Spleen (tissue), 11 donors: Measurements from ENCODE around the gene NFASC. TPM values are rescaled to one million over a fixed set of nuclear protein-coding genes. Genes with fewer than 3 reads are reported as not detected.

Source experiments
- DNase-seq: peaks from one replicate; pipeline ENCODE4 v3.0.0-alpha.2; 2020
- H3K27ac ChIP-seq, 8 donors: fragments of 200-600 bp; sonication (generic) in 7 of 8; 1 replicate in 4 of 8; 2 replicates in 4 of 8; pipeline versions ENCODE4 v1.5.0 to v1.8.0; 2016 to 2021; ENCODE audit warnings: inconsistent platforms in 4 of 8, mild to moderate bottlenecking in 4 of 8, moderate library complexity in 1 of 8
- H3K27me3 ChIP-seq, 7 donors: fragments of 200-600 bp; sonication (generic) in 6 of 7; replicated peaks in 1 of 7; 1 replicate in 4 of 7; 2 replicates in 3 of 7; pipeline versions ENCODE4 v1.5.0 to v1.8.0; 2016 to 2021; ENCODE audit warnings: inconsistent platforms in 3 of 7, mild to moderate bottlenecking in 1 of 7
- H3K36me3 ChIP-seq, 6 donors: fragments of 200-600 bp; sonication (generic) in 5 of 6; 1 replicate in 4 of 6; 2 replicates in 2 of 6; pipeline versions ENCODE4 v1.5.0 to v1.8.0; 2016 to 2021; ENCODE audit warnings: inconsistent platforms in 2 of 6
- H3K4me1 ChIP-seq, 6 donors: fragments of 200-600 bp; sonication (generic) in 5 of 6; 1 replicate in 3 of 6; 2 replicates in 3 of 6; pipeline versions ENCODE4 v1.5.0 to v1.8.0; 2016 to 2021; ENCODE audit warnings: inconsistent platforms in 3 of 6
- H3K4me3 ChIP-seq, 8 donors: fragments of 200-600 bp; sonication (generic) in 7 of 8; 1 replicate in 4 of 8; 2 replicates in 4 of 8; pipeline versions ENCODE4 v1.5.0 to v1.8.0; 2016 to 2021; ENCODE audit warnings: inconsistent platforms in 4 of 8, mild to moderate bottlenecking in 4 of 8, moderate library complexity in 2 of 8
- H3K9me3 ChIP-seq, 8 donors: fragments of 200-600 bp; sonication (generic) in 7 of 8; 1 replicate in 4 of 8; 2 replicates in 4 of 8; pipeline versions ENCODE4 v1.5.0 to v1.8.0; 2016 to 2021; ENCODE audit warnings: inconsistent platforms in 4 of 8
- POLR2A ChIP-seq, 3 donors: fragments of 450-650 bp; IDR thresholded peaks; one replicate each; pipeline ENCODE4 v1.5.1; 2017; ENCODE audit warnings: antibody characterized with exemption in 3 of 3, mild to moderate bottlenecking in 1 of 3
- POLR2AphosphoS5 ChIP-seq, 3 donors: sonication (generic); formaldehyde crosslinking; IDR thresholded peaks; one replicate each; pipeline ENCODE4 v1.5.1; 2017; ENCODE audit warnings: antibody characterized with exemption in 3 of 3
- WGBS, 5 donors: extraction: QIAGEN DNeasy Blood & Tissue Kit in 3 of 5; methylation state at CpG; one replicate each; pipeline versions ENCODE4 v1.1.5 to v1.1.7; 2013 to 2018; 5-methylcytosine and 5-hydroxymethylcytosine counted together
- intact Hi-C: fragments of 100-400 bp; cut with DNase I; formaldehyde crosslinking; loops from one replicate; pipeline ENCODE4 v1.15.0; 2023; ENCODE audit warnings: low total_unique reads
- polyA plus RNA-seq, 3 donors: library from polyadenylated mRNA; stranded (reverse); fragments of 200-250 nt; gene quantifications; one replicate each; pipeline ENCODE4 v1.2.1, GENCODE V29; 2013
- total RNA-seq, 7 donors: library from RNA; depleted of rRNA in 3 of 7; stranded (reverse); fragments of >200 nt in 3 of 7; fragmentation: NEBNext Ultra II Directional in 4 of 7; extraction: Animal tissue kit (Norgen Biotek cat#: 25700) in 4 of 7; gene quantifications; one replicate each; pipeline versions ENCODE4 v1.1.0 to v1.2.1, GENCODE V29; 2016 to 2021
- TF ChIP-seq, protein P1 (sequence below), 11 experiments: fragments of 200-600 bp in 7 of 11; fragments of 450-650 bp in 4 of 11; sonication (generic) in 4 of 11; IDR thresholded peaks in 8 of 11; conservative IDR thresholded peaks in 3 of 11; 1 replicate in 7 of 11; 2 replicates in 4 of 11; pipeline versions ENCODE4 v1.4.0 to v1.8.0; 2016 to 2021; ENCODE audit warnings: antibody characterized with exemption in 11 of 11, inconsistent platforms in 4 of 11, mild to moderate bottlenecking in 1 of 11
- donor health status: healthy with polysubstance abuse.
- donor health status: DM: no; HTN: no; CAD: no; lungs with moderate emphysema.
- donor health status: DM: no; HTN: no; CAD: no.
- donor health status: Bipolar disorder and iron deficiency.
- donor health status: healthy.
- donor health status: DM: no; HTN: no; CAD: no.
- donor health status: DM: yes; HTN: yes; CAD: no.

Gene NFASC
- total and polyA plus RNA-seq, 10 donors: 2.8 to 60.3 (median 23.1) TPM

DNA sequence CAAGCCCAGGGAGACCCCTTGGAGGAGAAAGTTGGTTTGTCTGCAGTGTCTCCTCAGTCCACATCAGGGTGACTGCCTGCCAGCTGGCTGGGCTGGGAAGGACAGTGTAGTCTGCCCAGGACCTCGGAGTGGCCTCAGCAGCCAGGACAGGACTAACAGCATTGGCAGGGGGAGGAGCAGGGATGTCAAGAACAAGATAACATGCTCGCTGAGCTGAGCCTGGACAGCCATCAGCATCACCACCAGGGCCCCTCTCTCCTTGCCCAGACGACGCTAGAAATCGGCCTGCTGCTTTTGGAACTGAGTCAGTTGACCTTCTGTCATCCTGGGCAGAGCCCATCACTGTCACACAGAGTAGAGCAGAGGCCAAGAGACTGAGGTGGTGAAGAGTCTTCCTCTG is 88.7 kb downstream of the NFASC start:
- Histone ChIP-seq H3K4me1 (peaks cover 0 to 18% (median 9%) of the 10 kb centered on the region in 6 donors), H3K27me3 (peaks cover 0 to 23% (median 0%) of the 10 kb centered on the region in 7 donors), H3K9me3 (no peaks in the 10 kb centered on the region), H3K36me3 (peaks cover 0 to 9% (median 0%) of the 10 kb centered on the region in 6 donors), H3K27ac (no peak overlapping the region), H3K4me3 (no peak overlapping the region)
- intact Hi-C loops: no loop called here
- TF ChIP-seq, protein P1, sequence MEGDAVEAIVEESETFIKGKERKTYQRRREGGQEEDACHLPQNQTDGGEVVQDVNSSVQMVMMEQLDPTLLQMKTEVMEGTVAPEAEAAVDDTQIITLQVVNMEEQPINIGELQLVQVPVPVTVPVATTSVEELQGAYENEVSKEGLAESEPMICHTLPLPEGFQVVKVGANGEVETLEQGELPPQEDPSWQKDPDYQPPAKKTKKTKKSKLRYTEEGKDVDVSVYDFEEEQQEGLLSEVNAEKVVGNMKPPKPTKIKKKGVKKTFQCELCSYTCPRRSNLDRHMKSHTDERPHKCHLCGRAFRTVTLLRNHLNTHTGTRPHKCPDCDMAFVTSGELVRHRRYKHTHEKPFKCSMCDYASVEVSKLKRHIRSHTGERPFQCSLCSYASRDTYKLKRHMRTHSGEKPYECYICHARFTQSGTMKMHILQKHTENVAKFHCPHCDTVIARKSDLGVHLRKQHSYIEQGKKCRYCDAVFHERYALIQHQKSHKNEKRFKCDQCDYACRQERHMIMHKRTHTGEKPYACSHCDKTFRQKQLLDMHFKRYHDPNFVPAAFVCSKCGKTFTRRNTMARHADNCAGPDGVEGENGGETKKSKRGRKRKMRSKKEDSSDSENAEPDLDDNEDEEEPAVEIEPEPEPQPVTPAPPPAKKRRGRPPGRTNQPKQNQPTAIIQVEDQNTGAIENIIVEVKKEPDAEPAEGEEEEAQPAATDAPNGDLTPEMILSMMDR (IDR thresholded peaks at IDR 0.05 in 8 of 11, conservative IDR thresholded peaks at IDR 0.05 in 3 of 11): no peak
- TF ChIP-seq POLR2A (IDR thresholded peaks at IDR 0.05): no peak
- DNase-seq: no peak
- 27 to 82% (median 62%) methylated on average over 5 of the region's 5 CpGs for WGBS, 5 donors

DNA sequence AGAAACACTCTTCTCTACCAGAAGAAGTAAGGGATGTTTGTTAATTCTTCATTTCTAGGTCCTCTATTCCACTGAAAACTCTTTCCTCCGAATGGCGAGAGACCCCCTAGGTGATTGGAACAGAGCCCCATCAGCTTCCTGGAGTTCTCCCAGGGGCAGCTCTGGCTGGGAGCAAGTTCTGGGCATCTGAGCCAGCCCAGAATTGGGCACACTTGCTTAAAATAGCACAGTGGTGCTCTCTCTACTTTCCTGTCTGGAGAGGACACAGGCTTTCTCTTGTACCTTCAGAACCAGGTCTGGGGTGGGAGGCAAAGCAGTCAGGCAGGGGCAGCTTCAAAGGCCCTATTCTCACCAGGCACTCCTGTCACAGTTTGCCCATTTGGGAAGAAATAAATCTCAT is 89.2 kb downstream of the NFASC start:
- DNase-seq: no peak
- Histone ChIP-seq H3K9me3 (no peaks in the 10 kb centered on the region), H3K4me3 (no peak overlapping the region), H3K27ac (no peak overlapping the region), H3K4me1 (peaks cover 0 to 18% (median 9%) of the 10 kb centered on the region in 6 donors), H3K27me3 (peaks cover 0 to 19% (median 0%) of the 10 kb centered on the region in 7 donors), H3K36me3 (peaks cover 0 to 6% (median 0%) of the 10 kb centered on the region in 6 donors)
- WGBS, 5 donors: 85 to 94% (median 91%) methylated on average over 2 of the region's 2 CpGs
- intact Hi-C loops: no loop called here
- TF ChIP-seq POLR2A (IDR thresholded peaks at IDR 0.05) (no peak), POLR2AphosphoS5 (IDR thresholded peaks at IDR 0.05) (no peak)
- TF ChIP-seq, protein P1 (IDR thresholded peaks at IDR 0.05 in 8 of 11, conservative IDR thresholded peaks at IDR 0.05 in 3 of 11): no peak

DNA sequence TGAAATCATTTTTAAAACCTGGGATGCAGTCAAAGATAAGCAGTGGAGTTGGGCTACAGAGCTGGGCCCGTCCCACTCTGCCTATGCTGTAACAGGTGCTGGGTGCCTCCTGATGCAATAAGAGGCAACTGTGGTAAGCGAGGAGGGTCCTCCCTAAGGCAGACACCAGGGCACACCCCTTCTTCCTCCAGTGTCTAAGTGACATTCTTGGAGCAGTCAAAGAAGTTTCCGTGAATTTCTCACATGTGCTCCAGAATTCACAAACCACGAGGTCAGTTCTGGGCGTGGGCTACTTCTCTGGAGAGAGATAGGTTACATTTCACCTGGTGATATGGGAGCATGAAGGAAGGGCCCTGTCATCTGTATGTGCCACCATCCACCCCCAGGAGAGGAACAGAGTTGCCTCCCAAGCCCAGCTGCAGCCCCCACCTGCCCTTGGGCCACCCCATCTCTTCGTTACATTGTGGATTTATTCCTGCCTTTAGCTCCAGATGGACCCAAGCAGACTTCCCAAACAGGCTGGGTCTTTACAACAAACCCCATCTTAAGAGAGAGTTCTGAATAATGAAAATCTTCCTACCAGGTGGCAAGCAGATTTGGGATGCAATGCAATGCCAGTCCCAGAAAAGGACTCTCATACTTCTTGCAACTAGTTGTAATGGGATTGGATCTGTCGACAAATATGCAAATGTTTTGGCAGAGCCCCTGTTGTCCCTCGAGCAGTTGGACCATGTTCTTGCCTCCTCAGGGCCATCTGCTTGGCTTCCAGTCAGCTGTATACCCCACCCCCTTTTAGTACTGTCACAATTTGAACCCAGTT is 89.9 kb downstream of the NFASC start:
- no peak overlapping the region for H3K4me3 ChIP-seq
- WGBS, 5 donors: 67 to 91% (median 76%) methylated on average over 8 of the region's 8 CpGs
- no peak for DNase-seq
- no peak for TF ChIP-seq POLR2AphosphoS5 (IDR thresholded peaks at IDR 0.05)
- no peak for TF ChIP-seq POLR2A (IDR thresholded peaks at IDR 0.05)
- TF ChIP-seq, protein P1 (IDR thresholded peaks at IDR 0.05 in 8 of 11, conservative IDR thresholded peaks at IDR 0.05 in 3 of 11): no peak
- H3K9me3 ChIP-seq: no peaks in the 10 kb centered on the region
- H3K4me1 ChIP-seq: peaks cover 0 to 18% (median 9%) of the 10 kb centered on the region in 6 donors
- H3K27ac ChIP-seq: no peak overlapping the region
- peaks cover 0 to 6% (median 0%) of the 10 kb centered on the region in 6 donors for H3K36me3 ChIP-seq
- peaks cover 0 to 18% (median 0%) of the 10 kb centered on the region in 7 donors for H3K27me3 ChIP-seq
- intact Hi-C loops: no loop called here

DNA sequence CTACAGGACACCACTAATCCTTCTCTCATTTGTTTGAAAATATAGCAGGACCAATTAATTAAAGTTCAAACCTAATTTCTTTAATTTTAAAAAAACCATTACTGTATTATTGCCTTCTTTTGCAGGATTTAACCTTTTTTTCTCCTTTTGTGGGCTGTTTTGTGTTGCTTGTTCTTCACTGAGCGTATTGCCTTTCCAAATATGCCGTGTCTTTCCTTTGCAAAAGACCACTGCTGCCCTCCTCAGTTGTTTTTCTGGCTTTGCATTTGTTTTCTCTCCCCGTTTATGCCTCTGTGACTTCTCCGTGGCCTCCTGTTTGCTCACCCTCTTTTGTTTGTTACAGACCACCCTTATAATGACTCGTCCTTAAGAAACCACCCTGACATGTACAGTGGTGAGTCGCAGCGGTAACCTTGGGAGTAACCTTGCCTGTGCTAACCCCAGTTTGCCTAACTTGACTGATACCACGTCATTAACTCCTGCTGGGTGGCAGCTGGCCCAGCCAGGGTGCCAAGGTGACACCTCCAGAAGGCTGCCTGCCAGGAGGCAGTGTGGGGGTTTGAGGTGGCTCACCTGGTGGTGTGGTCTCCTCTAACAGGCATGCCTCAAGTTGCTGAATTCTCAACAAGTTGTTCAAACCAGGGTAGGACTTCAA is 91.2 kb downstream of the NFASC start:
- WGBS, 5 donors: 56 to 80% (median 75%) methylated on average over 8 of the region's 8 CpGs
- peaks cover 0 to 6% (median 0%) of the 10 kb centered on the region in 6 donors for H3K36me3 ChIP-seq
- H3K27ac ChIP-seq: no peak overlapping the region
- H3K4me3 ChIP-seq: no peak overlapping the region
- TF ChIP-seq POLR2AphosphoS5 (IDR thresholded peaks at IDR 0.05): no peak
- no peak for TF ChIP-seq POLR2A (IDR thresholded peaks at IDR 0.05)
- TF ChIP-seq, protein P1 (IDR thresholded peaks at IDR 0.05 in 8 of 11, conservative IDR thresholded peaks at IDR 0.05 in 3 of 11): no peak
- H3K9me3 ChIP-seq: no peaks in the 10 kb centered on the region
- intact Hi-C loops: no loop called here
- peaks cover 0 to 13% (median 0%) of the 10 kb centered on the region in 7 donors for H3K27me3 ChIP-seq
- H3K4me1 ChIP-seq: peaks cover 0 to 18% (median 9%) of the 10 kb centered on the region in 6 donors
- no peak for DNase-seq
